HCT116 (cell line): Measurements from ENCODE around the gene NR4A1. TPM values are rescaled to one million over a fixed set of nuclear protein-coding genes. Genes with fewer than 3 reads are reported as not detected.

Source experiments
- ATAC-seq: fragments of 200-7000 bp; cut with Tn5 transposase; 2 replicates; pipeline ENCODE4 v1.9.1; 2020; ENCODE audit warnings: mild to moderate bottlenecking, moderate library complexity
- BruUV-seq: library from RNA; stranded (reverse); fragments of 400-500 nt; replicated peaks from 2 replicates; lab custom pipeline; 2021; lab: Mats Ljungman, UMichigan
- CTCF ChIA-PET: fragments of 300-600 bp; sonication (Branson Sonifier 250); formaldehyde crosslinking; loops from one replicate; lab custom pipeline; 2021; ENCODE audit warnings: antibody characterized with exemption; lab: Charles Lee
- POLR2A ChIA-PET: fragments of 300-600, 350-600 bp; sonication (Branson Sonifier 250); formaldehyde crosslinking; loops from one replicate; lab custom pipeline; 2021; ENCODE audit warnings: antibody characterized with exemption; lab: Charles Lee
- RAD21 ChIA-PET, 2 experiments: fragments of 300-600 bp; sonication (Branson Sonifier 250); formaldehyde crosslinking; loops; one replicate each; lab custom pipeline; 2023; ENCODE audit warnings: low total read pairs in 2 of 2; ENCODE audit not compliant: uncharacterized antibody in 2 of 2, unreplicated experiment in 2 of 2, low non-redundant PET in 1 of 2; lab: Charles Lee
- DNase-seq: peaks from one replicate; pipeline ENCODE4 v3.0.0-alpha.2; 2010; ENCODE audit warnings: low read depth, low spot score
- H2AFZ ChIP-seq: fragments of 200-600 bp; shearing (Covaris generic), sonication (generic); 2 replicates; pipeline ENCODE4 v1.6.1; 2017; ENCODE audit warnings: low read depth, mixed run types, mixed read lengths, antibody characterized with exemption, low read length; ENCODE audit not compliant: poor library complexity, severe bottlenecking
- H3K27ac ChIP-seq: 2 replicates; pipeline ENCODE4 v1.5.1; 2012; ENCODE audit warnings: low read depth, low read length
- H3K27me3 ChIP-seq: fragments of 200-600 bp; sonication (generic); 2 replicates; pipeline ENCODE4 v1.6.1; 2016; ENCODE audit warnings: mixed run types, low read length, mixed read lengths; ENCODE audit not compliant: insufficient read depth
- H3K36me3 ChIP-seq, 2 experiments: fragments of 200-500 bp in 1 of 2; fragments of 200-600 bp in 1 of 2; sonication (Bioruptor generic) in 1 of 2; sonication (generic) in 1 of 2; 2 replicates each; pipeline versions ENCODE4 v1.5.1 to v1.6.1; 2014 to 2016; ENCODE audit warnings: low read length in 2 of 2, inconsistent platforms in 1 of 2, mixed read lengths in 1 of 2, mixed run types in 1 of 2; ENCODE audit not compliant: insufficient read depth in 2 of 2, control insufficient read depth in 1 of 2
- H3K4me1 ChIP-seq, 2 experiments: fragments of 200-600 bp in 1 of 2; sonication (generic) in 1 of 2; 2 replicates each; pipeline versions ENCODE4 v1.5.1 to v1.6.1; 2012 to 2017; ENCODE audit warnings: low read length in 2 of 2, inconsistent platforms in 1 of 2, mild to moderate bottlenecking in 1 of 2, mixed read lengths in 1 of 2, mixed run types in 1 of 2, moderate library complexity in 1 of 2; ENCODE audit not compliant: insufficient read depth in 2 of 2, control insufficient read depth in 1 of 2
- H3K4me2 ChIP-seq: fragments of 200-600 bp; sonication (generic); 2 replicates; pipeline ENCODE4 v1.6.1; 2017; ENCODE audit warnings: mixed run types, low read length, mixed read lengths
- H3K4me3 ChIP-seq, 2 experiments: fragments of 200-600 bp in 1 of 2; sonication (generic) in 1 of 2; replicated peaks in 1 of 2; 2 replicates each; pipeline ENCODE4 v1.5.1; 2011 to 2016; ENCODE audit warnings: low read length in 2 of 2, control low read depth in 1 of 2, low read depth in 1 of 2, mild to moderate bottlenecking in 1 of 2, mixed read lengths in 1 of 2, mixed run types in 1 of 2
- H3K79me2 ChIP-seq: fragments of 200-600 bp; sonication (generic); 2 replicates; pipeline ENCODE4 v1.6.1; 2017; ENCODE audit warnings: mild to moderate bottlenecking, mixed run types, low read length, moderate library complexity, mixed read lengths; ENCODE audit not compliant: insufficient read depth
- H3K9ac ChIP-seq: fragments of 200-600 bp; sonication (generic); 2 replicates; pipeline ENCODE4 v1.6.1; 2016; ENCODE audit warnings: low read length, mixed read lengths
- H3K9me2 ChIP-seq: fragments of 200-600 bp; sonication (generic), shearing (Covaris generic); 2 replicates; pipeline ENCODE4 v1.6.1; 2017; ENCODE audit warnings: mixed run types, mild to moderate bottlenecking, moderate library complexity; ENCODE audit not compliant: insufficient read depth
- H3K9me3 ChIP-seq, 2 experiments: fragments of 200-500 bp in 1 of 2; fragments of 200-600 bp in 1 of 2; sonication (Bioruptor generic) in 1 of 2; sonication (generic) in 1 of 2; 2 replicates each; pipeline ENCODE4 v1.6.1; 2014 to 2017; ENCODE audit warnings: low read length in 2 of 2, mixed read lengths in 2 of 2, inconsistent platforms in 1 of 2, low read depth in 1 of 2, mild to moderate bottlenecking in 1 of 2, mixed run types in 1 of 2, moderate library complexity in 1 of 2; ENCODE audit not compliant: control insufficient read depth in 1 of 2, insufficient read depth in 1 of 2
- H4K20me1 ChIP-seq: fragments of 200-600 bp; sonication (generic), shearing (Covaris generic); 2 replicates; pipeline ENCODE4 v1.6.1; 2017; ENCODE audit warnings: mixed run types, mild to moderate bottlenecking, moderate library complexity; ENCODE audit not compliant: insufficient read depth
- CBX3 ChIP-seq: IDR thresholded peaks from 2 replicates; pipeline ENCODE4 v1.6.1; 2012; ENCODE audit warnings: low read depth
- ELF1 ChIP-seq: IDR thresholded peaks from 2 replicates; pipeline ENCODE4 v1.6.1; 2012; ENCODE audit warnings: low read depth, borderline replicate concordance
- EZH2 ChIP-seq: fragments of 200-600 bp; sonication (generic); IDR thresholded peaks from 2 replicates; pipeline ENCODE4 v1.6.1; 2017; ENCODE audit warnings: antibody characterized with exemption, mixed run types
- EZH2phosphoT487 ChIP-seq: fragments of 200-600 bp; IDR thresholded peaks from 2 replicates; pipeline ENCODE4 v1.6.1; 2018; ENCODE audit warnings: antibody characterized with exemption, borderline replicate concordance
- FOSL1 ChIP-seq: IDR thresholded peaks from 2 replicates; pipeline ENCODE4 v1.6.1; 2012; ENCODE audit warnings: low read depth
- JUND ChIP-seq: IDR thresholded peaks from 2 replicates; pipeline ENCODE4 v1.6.1; 2012
- POLR2AphosphoS5 ChIP-seq: IDR thresholded peaks from 2 replicates; pipeline ENCODE4 v1.6.1; 2011; ENCODE audit warnings: mild to moderate bottlenecking, low read depth, low read length, moderate library complexity
- REST ChIP-seq: IDR thresholded peaks from 2 replicates; pipeline ENCODE4 v1.6.1; 2012; ENCODE audit warnings: low read depth
- SIN3A ChIP-seq: IDR thresholded peaks from 2 replicates; pipeline ENCODE4 v1.6.1; 2012; ENCODE audit warnings: low read depth
- SP1 ChIP-seq: IDR thresholded peaks from 2 replicates; pipeline ENCODE4 v1.6.1; 2012; ENCODE audit warnings: low read depth
- SRF ChIP-seq: IDR thresholded peaks from 2 replicates; pipeline ENCODE4 v1.6.1; 2012; ENCODE audit warnings: low read depth
- TCF7L2 ChIP-seq: IDR thresholded peaks from 2 replicates; pipeline ENCODE4 v1.7.0; 2011; ENCODE audit warnings: borderline replicate concordance, inconsistent platforms; ENCODE audit not compliant: insufficient read depth, insufficient read length; ENCODE audit errors: extremely low read depth
- YY1 ChIP-seq: IDR thresholded peaks from 2 replicates; pipeline ENCODE4 v1.6.1; 2011; ENCODE audit warnings: low read length, low read depth, moderate library complexity, mild to moderate bottlenecking; ENCODE audit not compliant: insufficient replicate concordance; ENCODE audit errors: extremely low read depth
- ZBTB33 ChIP-seq: IDR thresholded peaks from 2 replicates; pipeline ENCODE4 v1.6.1; 2011; ENCODE audit warnings: mild to moderate bottlenecking, low read length, moderate library complexity; ENCODE audit not compliant: insufficient replicate concordance; ENCODE audit errors: extremely low read depth
- ZFX ChIP-seq: fragments of 450-650 bp; IDR thresholded peaks from 2 replicates; pipeline ENCODE4 v1.6.1; 2017
- ZNF274 ChIP-seq: fragments of 200-500 bp; sonication (Bioruptor generic); IDR thresholded peaks from 2 replicates; pipeline ENCODE4 v1.6.1; 2014; ENCODE audit warnings: mild to moderate bottlenecking, low read depth, low read length, inconsistent platforms
- intact Hi-C: fragments of 100-400 bp; cut with micrococcal nuclease; formaldehyde crosslinking; loops from 2 replicates; pipeline ENCODE4 v1.10.0; 2022
- total RNA-seq: library from RNA; stranded (reverse); gene quantifications from one replicate; pipeline ENCODE4 v1.2.1, GENCODE V29; 2021; ENCODE audit not compliant: unreplicated experiment
- TF ChIP-seq, protein P1 (sequence below), 3 experiments: fragments of 200-600 bp in 1 of 3; sonication (generic) in 1 of 3; IDR thresholded peaks in 2 of 3; conservative IDR thresholded peaks in 1 of 3; 2 replicates each; pipeline ENCODE4 v1.5.1; 2012 to 2017; ENCODE audit warnings: low read depth in 2 of 3, low read length in 2 of 3, antibody characterized with exemption in 1 of 3, borderline replicate concordance in 1 of 3, control low read depth in 1 of 3, mild to moderate bottlenecking in 1 of 3, mixed read lengths in 1 of 3, mixed run types in 1 of 3, moderate library complexity in 1 of 3; ENCODE audit not compliant: insufficient read depth in 1 of 3
- TF ChIP-seq, protein P2 (sequence below): IDR thresholded peaks from 2 replicates; pipeline ENCODE4 v1.6.1; 2012
- TF ChIP-seq, protein P3 (sequence below): IDR thresholded peaks from 2 replicates; pipeline ENCODE4 v1.6.1; 2012

NR4A1 gene
- total RNA-seq, 1 experiment from 2014 or later: 35.3 TPM

DNA sequence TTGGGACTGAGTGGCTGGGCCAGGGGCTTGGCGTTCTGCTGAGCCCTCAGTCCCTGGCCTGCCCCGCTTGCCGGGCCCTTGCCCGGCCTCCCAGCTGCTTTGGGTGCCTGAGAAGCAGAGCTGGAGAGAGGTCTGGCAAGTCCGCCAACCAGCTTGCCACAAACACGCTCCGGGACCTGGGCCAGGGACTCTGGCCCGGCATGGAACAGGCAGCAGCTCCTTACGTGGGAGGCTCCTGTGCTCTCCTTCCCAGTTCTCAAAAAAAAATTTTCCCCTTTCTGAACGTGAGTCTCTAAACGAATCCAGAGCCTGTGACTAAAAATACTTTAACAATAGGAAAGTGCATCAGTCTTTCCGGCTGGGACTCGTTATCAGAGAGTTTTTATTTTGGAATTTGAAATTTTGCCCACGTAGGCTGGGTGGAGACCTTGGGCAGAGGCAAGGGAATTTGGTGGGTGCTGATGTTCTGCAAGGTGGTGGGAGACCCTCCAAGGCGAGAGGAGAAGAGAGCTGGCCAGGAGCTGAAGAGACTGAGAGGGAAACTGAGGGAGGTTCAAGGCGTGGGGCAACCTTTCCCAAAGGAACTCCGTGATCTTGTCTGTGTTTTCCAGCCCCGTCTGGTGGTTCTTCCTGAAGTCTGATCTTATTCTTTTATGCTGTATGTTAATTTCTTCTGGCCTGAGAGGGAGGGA, 6.8 kb upstream of the NR4A1 start:
- Histone ChIP-seq H3K9me3 (no peaks in the 10 kb centered on the region), H2AFZ (no peak overlapping the region), H4K20me1 (no peaks in the 10 kb centered on the region), H3K4me2 (no peak overlapping the region), H3K9me2 (no peaks in the 10 kb centered on the region), H3K4me1 (peaks cover 0 to 21% of the 10 kb centered on the region in 2 experiments; a peak in 2 of 4 replicates), H3K4me3 (no peak overlapping the region), H3K9ac (no peak overlapping the region), H3K79me2 (peaks cover 6% of the 10 kb centered on the region; the same call in 1 of the 2 replicates), H3K36me3 (no peaks in the 10 kb centered on the region), H3K27ac (no peak overlapping the region), H3K27me3 (no peaks in the 10 kb centered on the region)
- ChIA-PET CTCF (no interaction called here), POLR2A (no interaction called here), RAD21 (no interaction called here)
- BruUV-seq: no TSS peak
- intact Hi-C loops: no loop called here
- TF ChIP-seq EZH2phosphoT487 (no peak), SIN3A (no peak), POLR2AphosphoS5 (no peak), YY1 (no peak), ZBTB33 (no peak), ELF1 (no peak), ZFX (no peak), CBX3 (no peak), SP1 (no peak), EZH2 (no peak), FOSL1 (no peak), REST (no peak), SRF (no peak), TCF7L2 (no peak), ZNF274 (no peak), JUND (no peak)
- TF ChIP-seq, protein P1, sequence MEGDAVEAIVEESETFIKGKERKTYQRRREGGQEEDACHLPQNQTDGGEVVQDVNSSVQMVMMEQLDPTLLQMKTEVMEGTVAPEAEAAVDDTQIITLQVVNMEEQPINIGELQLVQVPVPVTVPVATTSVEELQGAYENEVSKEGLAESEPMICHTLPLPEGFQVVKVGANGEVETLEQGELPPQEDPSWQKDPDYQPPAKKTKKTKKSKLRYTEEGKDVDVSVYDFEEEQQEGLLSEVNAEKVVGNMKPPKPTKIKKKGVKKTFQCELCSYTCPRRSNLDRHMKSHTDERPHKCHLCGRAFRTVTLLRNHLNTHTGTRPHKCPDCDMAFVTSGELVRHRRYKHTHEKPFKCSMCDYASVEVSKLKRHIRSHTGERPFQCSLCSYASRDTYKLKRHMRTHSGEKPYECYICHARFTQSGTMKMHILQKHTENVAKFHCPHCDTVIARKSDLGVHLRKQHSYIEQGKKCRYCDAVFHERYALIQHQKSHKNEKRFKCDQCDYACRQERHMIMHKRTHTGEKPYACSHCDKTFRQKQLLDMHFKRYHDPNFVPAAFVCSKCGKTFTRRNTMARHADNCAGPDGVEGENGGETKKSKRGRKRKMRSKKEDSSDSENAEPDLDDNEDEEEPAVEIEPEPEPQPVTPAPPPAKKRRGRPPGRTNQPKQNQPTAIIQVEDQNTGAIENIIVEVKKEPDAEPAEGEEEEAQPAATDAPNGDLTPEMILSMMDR (IDR thresholded peaks at IDR 0.05 in 2 of 3, conservative IDR thresholded peaks at IDR 0.05 in 1 of 3; ENCODE audit: borderline replicate concordance in 1 of 3, insufficient read depth in 1 of 3, low read depth in 2 of 3, low read length in 2 of 3): no peak
- TF ChIP-seq, protein P2, sequence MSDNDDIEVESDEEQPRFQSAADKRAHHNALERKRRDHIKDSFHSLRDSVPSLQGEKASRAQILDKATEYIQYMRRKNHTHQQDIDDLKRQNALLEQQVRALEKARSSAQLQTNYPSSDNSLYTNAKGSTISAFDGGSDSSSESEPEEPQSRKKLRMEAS: no peak
- TF ChIP-seq, protein P3, sequence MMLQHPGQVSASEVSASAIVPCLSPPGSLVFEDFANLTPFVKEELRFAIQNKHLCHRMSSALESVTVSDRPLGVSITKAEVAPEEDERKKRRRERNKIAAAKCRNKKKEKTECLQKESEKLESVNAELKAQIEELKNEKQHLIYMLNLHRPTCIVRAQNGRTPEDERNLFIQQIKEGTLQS: no peak
- DNase-seq (no peak), ATAC-seq (no peak)
